Smooth muscle cell (in vitro differentiated cells): ENCODE measurements around the gene CFLAR. TPM values are rescaled to one million over a fixed set of nuclear protein-coding genes. Genes with fewer than 3 reads are reported as not detected.

Experiments
- DNase-seq: peaks from one replicate; lab custom pipeline; 2025; ENCODE audit not compliant: unreplicated experiment; lab: John Stamatoyannopoulos, UW
- H2AFZ ChIP-seq: fragments of 200-600 bp; sonication (generic); 2 replicates; pipeline ENCODE4 v1.6.0; 2016; ENCODE audit warnings: antibody characterized with exemption, low read depth, mild to moderate bottlenecking
- H3F3A ChIP-seq: fragments of 200-600 bp; sonication (generic); 2 replicates; pipeline ENCODE4 v1.6.0; 2017; ENCODE audit warnings: antibody characterized with exemption, low read depth
- H3K27ac ChIP-seq: fragments of 200-600 bp; sonication (generic); 2 replicates; pipeline ENCODE4 v1.5.1; 2016; ENCODE audit warnings: low read depth, mild to moderate bottlenecking
- H3K27me3 ChIP-seq: fragments of 200-600 bp; sonication (generic); 2 replicates; pipeline ENCODE4 v1.6.1; 2016; ENCODE audit warnings: low read depth, mild to moderate bottlenecking
- H3K36me3 ChIP-seq: fragments of 200-600 bp; sonication (generic); 2 replicates; pipeline ENCODE4 v1.5.1; 2016; ENCODE audit warnings: low read depth
- H3K4me1 ChIP-seq: fragments of 200-600 bp; sonication (generic); 2 replicates; pipeline ENCODE4 v1.5.1; 2016; ENCODE audit warnings: low read depth
- H3K4me2 ChIP-seq: fragments of 200-600 bp; sonication (generic); 2 replicates; pipeline ENCODE4 v1.6.0; 2016; ENCODE audit warnings: mild to moderate bottlenecking
- H3K4me3 ChIP-seq: fragments of 200-600 bp; sonication (generic); 2 replicates; pipeline ENCODE4 v1.5.1; 2016; ENCODE audit warnings: mild to moderate bottlenecking
- H3K79me2 ChIP-seq: fragments of 200-600 bp; sonication (generic); 2 replicates; pipeline ENCODE4 v1.6.0; 2016; ENCODE audit warnings: low read depth, mild to moderate bottlenecking
- H3K9ac ChIP-seq: fragments of 200-600 bp; sonication (generic); 2 replicates; pipeline ENCODE4 v1.6.0; 2016; ENCODE audit warnings: low read depth
- H3K9me3 ChIP-seq: fragments of 200-600 bp; sonication (generic); replicated peaks from 2 replicates; pipeline ENCODE4 v1.5.1; 2016; ENCODE audit warnings: low read depth
- H4K20me1 ChIP-seq: fragments of 200-600 bp; sonication (generic); 2 replicates; pipeline ENCODE4 v1.6.0; 2016; ENCODE audit warnings: low read depth
- CTCF ChIP-seq: fragments of 200-600 bp; sonication (generic); IDR thresholded peaks from 2 replicates; pipeline ENCODE4 v1.5.1; 2017; ENCODE audit warnings: borderline replicate concordance, mild to moderate bottlenecking, antibody characterized with exemption; ENCODE audit not compliant: insufficient read depth, poor library complexity, severe bottlenecking
- WGBS: methylation state at CpG from one replicate; pipeline ENCODE4 v1.1.7; 2016; ENCODE audit warnings: low lambda C conversion rate; 5-methylcytosine and 5-hydroxymethylcytosine counted together
- polyA plus RNA-seq: library from polyadenylated mRNA; unstranded; fragments of >200 nt; fragmentation: Nextera tagmentation; extraction: Ambion mirVana; gene quantifications from 2 replicates; pipeline ENCODE4 v1.2.1, GENCODE V29; 2016
- total RNA-seq: library from RNA; depleted of rRNA; stranded (reverse); fragments of >200 nt; gene quantifications from 2 replicates; pipeline ENCODE4 v1.2.3, GENCODE V29; 2014

Gene CFLAR
- total and polyA plus RNA-seq, 2 experiments from 2014 or later: 16.0 to 27.1 TPM

DNA sequence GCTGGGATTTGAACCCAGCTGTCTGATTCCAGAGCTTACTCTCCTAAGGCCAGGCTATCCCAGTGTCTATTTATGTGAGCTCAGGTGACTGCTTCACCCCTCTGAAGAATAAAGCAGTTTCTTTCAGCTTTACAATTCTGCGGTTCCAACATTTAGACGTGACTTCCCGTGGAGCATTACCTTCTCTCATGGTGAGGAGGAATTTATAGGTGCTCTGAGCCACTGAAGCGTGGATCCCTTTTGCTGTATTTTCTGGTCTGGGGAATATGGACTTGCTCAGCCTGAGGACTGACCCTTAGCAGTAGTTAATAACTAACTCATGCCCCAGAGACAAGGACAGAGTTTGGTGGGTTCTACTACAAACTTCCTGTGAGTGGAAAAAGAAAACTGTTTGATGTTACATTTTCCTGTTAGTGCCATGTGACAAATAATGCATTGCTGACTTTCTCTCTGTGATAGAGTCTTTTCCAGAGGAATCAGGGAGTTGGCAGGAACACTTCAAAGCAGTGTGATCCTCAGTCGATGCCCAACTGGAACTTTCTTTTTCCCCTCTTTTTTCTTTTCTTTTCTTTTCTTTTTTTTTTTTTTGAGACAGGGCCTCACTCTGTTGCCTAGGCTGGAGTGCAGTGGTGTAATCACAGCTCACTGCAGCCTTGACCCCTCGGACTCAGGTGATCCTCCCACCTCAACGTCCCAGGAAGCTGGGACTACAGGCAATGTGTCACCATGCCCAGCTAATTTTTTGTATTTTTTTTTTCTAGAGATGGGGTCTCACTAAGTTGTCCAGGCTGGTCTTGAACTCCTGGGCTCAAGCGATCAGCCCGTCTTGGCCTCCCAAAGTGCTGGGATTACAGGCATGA is 88.9 kb downstream of the CFLAR start:
- no peak for DNase-seq
- H3K9ac ChIP-seq: no peak overlapping the region
- WGBS: 93% methylated on average over 9 of the region's 9 CpGs
- no peak overlapping the region for H3K27ac ChIP-seq
- no peaks in the 10 kb centered on the region for H3K79me2 ChIP-seq
- no peak overlapping the region for H2AFZ ChIP-seq
- no peak for TF ChIP-seq CTCF
- H3K9me3 ChIP-seq: no peaks in the 10 kb centered on the region
- no peak overlapping the region for H3K4me3 ChIP-seq
- no peaks in the 10 kb centered on the region for H3F3A ChIP-seq
- no peaks in the 10 kb centered on the region for H4K20me1 ChIP-seq
- H3K27me3 ChIP-seq: no peaks in the 10 kb centered on the region
- H3K36me3 ChIP-seq: no peaks in the 10 kb centered on the region
- peaks cover 2% of the 10 kb centered on the region for H3K4me1 ChIP-seq
- H3K4me2 ChIP-seq: no peak overlapping the region

GRCh38 chr2:201205515-201205849 is 89.5 kb downstream of the CFLAR start:
- Histone ChIP-seq H3K4me3 (no peak overlapping the region), H3K36me3 (no peaks in the 10 kb centered on the region), H4K20me1 (no peaks in the 10 kb centered on the region), H3F3A (no peaks in the 10 kb centered on the region), H3K9ac (no peak overlapping the region), H3K9me3 (no peaks in the 10 kb centered on the region), H3K4me1 (peaks cover 2% of the 10 kb centered on the region), H3K27me3 (no peaks in the 10 kb centered on the region), H3K79me2 (no peaks in the 10 kb centered on the region), H2AFZ (no peak overlapping the region), H3K4me2 (no peak overlapping the region), H3K27ac (no peak overlapping the region)
- TF ChIP-seq CTCF: no peak
- 70% methylated on average over 3 of the region's 3 CpGs for WGBS
- DNase-seq: no peak

DNA sequence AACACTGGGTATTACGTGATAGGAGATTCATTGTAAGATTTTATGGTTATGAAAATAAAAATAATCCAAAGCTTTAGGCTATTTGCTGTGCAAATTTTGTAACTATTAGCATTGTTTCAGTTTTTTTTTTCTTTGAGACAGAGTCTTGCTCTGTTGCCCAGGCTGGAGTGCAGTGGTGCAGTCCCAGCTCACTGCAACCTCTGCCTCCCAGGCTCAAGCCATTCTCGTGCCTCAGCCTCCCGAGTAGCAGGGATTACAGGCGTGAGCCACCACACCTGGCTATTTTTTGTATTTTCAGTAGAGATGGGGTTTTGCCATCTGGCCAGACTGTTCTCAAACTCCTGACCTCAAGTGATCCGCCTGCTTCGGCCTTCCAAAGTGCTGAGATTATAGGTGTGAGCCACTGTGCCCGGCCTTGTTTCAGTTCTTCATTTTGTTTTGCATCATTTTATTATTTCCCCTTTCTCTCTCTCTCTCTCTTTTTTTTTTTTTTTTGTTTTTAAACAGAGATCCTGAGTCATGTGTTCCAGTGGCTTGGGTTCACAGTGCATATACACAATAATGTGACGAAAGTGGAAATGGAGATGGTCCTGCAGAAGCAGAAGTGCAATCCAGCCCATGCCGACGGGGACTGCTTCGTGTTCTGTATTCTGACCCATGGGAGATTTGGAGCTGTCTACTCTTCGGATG is 92.7 kb downstream of the CFLAR start:
- no peak overlapping the region for H3K27ac ChIP-seq
- no peak for TF ChIP-seq CTCF
- H3K27me3 ChIP-seq: no peaks in the 10 kb centered on the region
- no peak for DNase-seq
- no peak overlapping the region for H3K4me3 ChIP-seq
- no peak overlapping the region for H3K4me2 ChIP-seq
- H4K20me1 ChIP-seq: no peaks in the 10 kb centered on the region
- no peaks in the 10 kb centered on the region for H3K36me3 ChIP-seq
- no peaks in the 10 kb centered on the region for H3K79me2 ChIP-seq
- no peak overlapping the region for H3K9ac ChIP-seq
- no peaks in the 10 kb centered on the region for H3F3A ChIP-seq
- H3K4me1 ChIP-seq: no peaks in the 10 kb centered on the region
- no peak overlapping the region for H2AFZ ChIP-seq
- no peaks in the 10 kb centered on the region for H3K9me3 ChIP-seq
- WGBS: 94% methylated on average over 12 of the region's 12 CpGs
